ENCODE measurements around the gene CEBPG. TPM values are rescaled to one million over a fixed set of nuclear protein-coding genes. Genes with fewer than 3 reads are reported as not detected.

CEBPG gene
- total and polyA plus RNA-seq, 7 experiments from 2014 or later: 7.8 to 22.4 (median 17.7) TPM

DNA sequence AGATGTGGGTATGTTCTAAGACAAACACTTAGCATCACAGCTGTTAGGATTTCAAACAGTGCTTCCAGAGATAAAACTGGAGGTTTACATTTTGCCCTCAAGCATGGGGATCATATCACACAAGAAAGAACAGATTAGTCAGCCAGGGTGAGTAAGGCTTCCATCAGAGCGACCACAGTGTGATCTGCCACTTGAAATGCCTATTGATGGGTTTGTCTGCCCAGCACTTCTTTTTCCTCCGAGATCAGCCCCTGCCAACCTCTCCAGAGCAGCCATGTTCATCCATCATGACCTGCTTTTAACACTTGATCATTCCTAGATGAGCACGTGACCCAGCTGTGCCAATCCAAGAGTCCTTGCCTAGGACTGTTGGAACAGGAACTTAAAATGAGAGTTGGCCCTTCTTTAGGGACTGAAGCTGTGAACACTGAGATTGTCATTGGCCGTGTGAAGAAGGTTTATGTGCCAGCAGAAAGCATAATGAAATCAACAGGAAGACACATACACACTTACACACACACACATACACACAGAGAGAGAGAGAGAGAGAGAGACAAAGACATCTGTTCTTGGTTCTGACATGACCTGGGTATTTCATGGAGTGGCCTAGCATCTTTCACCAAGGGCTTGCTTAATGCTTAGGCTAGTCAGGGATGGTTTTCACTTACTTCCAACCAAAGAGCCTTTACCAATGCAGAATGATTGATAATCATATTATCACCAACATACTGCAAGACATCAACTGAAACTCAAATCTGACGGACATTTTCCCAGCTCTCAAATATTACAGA lies 5.2 kb upstream of the CEBPG start:
- CTCF ChIA-PET: interaction anchor here (0.7 kb wide), 1 partner anchor 38 kb away, joined by 3 read pairs; no protein-coding TSS in a partner anchor
- Mint-ChIP-seq H3K9me3 (no peaks in the 10 kb centered on the region), H3K4me3 (peak overlapping the region in 1 of 10 donors; percentile 0), H3K36me3 (no peaks in the 10 kb centered on the region), H3K27ac (no peak overlapping the region), H3K27me3 (peaks cover 0 to 32% (median 4%) of the 10 kb centered on the region in 5 donors), H3K4me1 (peaks cover 0 to 4% (median 1%) of the 10 kb centered on the region in 7 donors)
- ATAC-seq (no peak), DNase-seq (no peak)
- intact Hi-C loops (cut with micrococcal nuclease): no loop called here
- Histone ChIP-seq H3K27ac (ENCODE audit: low read depth, low read length) (no peak overlapping the region), H3K27me3 (ENCODE audit: control insufficient read depth in 2 of 2, insufficient read depth in 2 of 2, low read length in 2 of 2) (no peaks in the 10 kb centered on the region), H3K9me3 (ENCODE audit: control insufficient read depth in 2 of 3, low read length in 3 of 3) (no peaks in the 10 kb centered on the region), H3K36me3 (ENCODE audit: control insufficient read depth in 2 of 3, insufficient read depth in 3 of 3, low read length in 3 of 3) (no peaks in the 10 kb centered on the region), H3K4me1 (ENCODE audit: control insufficient read depth in 2 of 2, insufficient read depth in 2 of 2, low read length in 2 of 2) (no peaks in the 10 kb centered on the region), H3K4me3 (ENCODE audit: low read length) (no peak overlapping the region)
- POLR2A ChIA-PET: no interaction called here

DNA sequence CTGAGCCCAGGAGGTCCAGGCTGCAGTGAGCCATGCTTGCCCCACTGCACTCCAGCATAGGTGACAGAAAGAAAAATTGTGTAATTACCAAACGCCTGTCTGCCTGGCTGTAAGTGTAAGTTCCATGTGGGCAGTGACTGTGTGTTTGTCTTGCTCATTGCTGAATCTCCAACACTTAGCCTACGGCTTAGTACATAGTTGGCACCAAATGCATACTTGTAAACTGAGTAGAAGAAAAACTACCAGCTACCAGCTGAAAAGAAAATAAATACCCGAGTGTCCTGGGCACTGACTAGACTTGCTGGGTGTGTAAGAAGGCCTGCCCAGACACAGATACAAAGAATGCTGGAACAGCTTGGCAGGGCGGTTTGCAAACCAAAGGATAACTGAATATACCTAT lies 2.7 kb upstream of the CEBPG start:
- no peak overlapping the region for H3K4me3 ChIP-seq (ENCODE audit: low read length)
- H3K36me3 ChIP-seq (ENCODE audit: control insufficient read depth in 2 of 3, insufficient read depth in 3 of 3, low read length in 3 of 3): no peaks in the 10 kb centered on the region
- no peak overlapping the region for H3K27ac ChIP-seq (ENCODE audit: low read depth, low read length)
- H3K4me3 Mint-ChIP-seq: peak overlapping the region in 1 of 10 donors; percentile 19
- intact Hi-C loops (cut with micrococcal nuclease): loop anchor here (5.0 to 10.0 kb wide), 6 partner anchors 152 to 1307 kb away; partner anchors contain the start of genes ANKRD27 (in 1 of the 2), GPATCH1 (in 1 of the 2), PEPD (in 1 of the 2) and RGS9BP (in 1 of the 2)
- H3K9me3 ChIP-seq (ENCODE audit: control insufficient read depth in 2 of 3, low read length in 3 of 3): no peaks in the 10 kb centered on the region
- peaks cover 0 to 2% (median 0%) of the 10 kb centered on the region in 11 donors for H3K9me3 Mint-ChIP-seq
- peaks cover 12 to 14% of the 10 kb centered on the region in 2 donors for H3K4me1 ChIP-seq (ENCODE audit: control insufficient read depth in 2 of 2, insufficient read depth in 2 of 2, low read length in 2 of 2)
- H3K27me3 Mint-ChIP-seq: peaks cover 0 to 26% (median 0%) of the 10 kb centered on the region in 5 donors
- DNase-seq (no peak), ATAC-seq (no peak)
- no peak overlapping the region for H3K27ac Mint-ChIP-seq
- POLR2A ChIA-PET: no interaction called here
- peaks cover 17 to 21% (median 18%) of the 10 kb centered on the region in 7 donors for H3K4me1 Mint-ChIP-seq
- CTCF ChIA-PET: no interaction called here
- H3K27me3 ChIP-seq (ENCODE audit: control insufficient read depth in 2 of 2, insufficient read depth in 2 of 2, low read length in 2 of 2): no peaks in the 10 kb centered on the region
- H3K36me3 Mint-ChIP-seq: no peaks in the 10 kb centered on the region

DNA sequence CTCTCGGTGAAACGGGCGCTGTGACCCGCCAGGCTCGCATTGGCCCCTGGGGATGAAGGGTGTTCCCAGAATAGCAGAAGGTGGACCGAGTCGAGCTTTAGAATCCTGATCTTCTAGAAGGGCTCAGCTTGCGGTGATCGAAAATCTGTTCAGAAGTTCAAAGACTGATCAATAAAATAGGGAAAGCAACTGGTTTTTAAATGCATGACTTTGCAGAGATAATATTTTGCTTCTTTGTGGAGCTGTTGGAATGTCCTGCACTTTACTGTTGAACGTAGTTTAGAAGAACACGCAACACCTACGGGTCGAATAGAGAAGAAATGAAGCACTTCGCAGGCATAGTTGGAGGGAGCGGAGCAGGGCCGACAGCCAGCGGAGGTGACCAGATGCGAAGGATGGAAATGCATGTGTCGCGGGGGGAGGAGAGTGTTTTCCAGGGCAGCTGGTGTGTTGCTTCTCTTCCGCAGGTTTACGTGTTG lies 766 bp downstream of the CEBPG start:
- H3K27ac ChIP-seq (ENCODE audit: low read depth, low read length): peak overlapping the region; percentile 98
- Mint-ChIP-seq H3K4me1 (peaks cover 36 to 56% (median 52%) of the 10 kb centered on the region in 7 donors), H3K27me3 (no peaks in the 10 kb centered on the region), H3K27ac (peak overlapping the region; percentile 53 to 97 (median 74)), H3K36me3 (peaks cover 0 to 7% (median 5%) of the 10 kb centered on the region in 5 donors), H3K4me3 (peak overlapping the region; percentile 85 to 95 (median 92)), H3K9me3 (peaks cover 0 to 3% (median 0%) of the 10 kb centered on the region in 11 donors)
- CTCF ChIA-PET: interaction anchor here (0.7 to 1.1 kb wide), 3 partner anchors 10 to 214 kb away, joined by 3 read pairs; no protein-coding TSS in a partner anchor
- H3K4me1 ChIP-seq (ENCODE audit: control insufficient read depth in 2 of 2, insufficient read depth in 2 of 2, low read length in 2 of 2): peaks cover 16 to 19% of the 10 kb centered on the region in 2 donors
- intact Hi-C loops (cut with micrococcal nuclease): loop anchor here (1.0 to 10.0 kb wide), 7 partner anchors 147 to 1303 kb away; partner anchors contain the start of genes PEPD (in 2 of the 2), ANKRD27 (in 1 of the 2), GPATCH1 (in 1 of the 2) and RGS9BP (in 1 of the 2)
- peak overlapping the region; percentile 54 for H3K4me3 ChIP-seq (ENCODE audit: low read length)
- POLR2A ChIA-PET: interaction anchor here (0.6 to 2.9 kb wide), 7 partner anchors 8 to 242 kb away, joined by 3 to 24 read pairs (median 3); no protein-coding TSS in a partner anchor
- H3K9me3 ChIP-seq (ENCODE audit: control insufficient read depth in 2 of 3, low read length in 3 of 3): no peaks in the 10 kb centered on the region
- DNase-seq: peak in 2 of 9 donors; percentile 4 to 7
- H3K36me3 ChIP-seq (ENCODE audit: control insufficient read depth in 2 of 3, insufficient read depth in 3 of 3, low read length in 3 of 3): peaks cover 0 to 3% (median 2%) of the 10 kb centered on the region in 3 experiments
- H3K27me3 ChIP-seq (ENCODE audit: control insufficient read depth in 2 of 2, insufficient read depth in 2 of 2, low read length in 2 of 2): no peaks in the 10 kb centered on the region
- ATAC-seq: no peak

DNA sequence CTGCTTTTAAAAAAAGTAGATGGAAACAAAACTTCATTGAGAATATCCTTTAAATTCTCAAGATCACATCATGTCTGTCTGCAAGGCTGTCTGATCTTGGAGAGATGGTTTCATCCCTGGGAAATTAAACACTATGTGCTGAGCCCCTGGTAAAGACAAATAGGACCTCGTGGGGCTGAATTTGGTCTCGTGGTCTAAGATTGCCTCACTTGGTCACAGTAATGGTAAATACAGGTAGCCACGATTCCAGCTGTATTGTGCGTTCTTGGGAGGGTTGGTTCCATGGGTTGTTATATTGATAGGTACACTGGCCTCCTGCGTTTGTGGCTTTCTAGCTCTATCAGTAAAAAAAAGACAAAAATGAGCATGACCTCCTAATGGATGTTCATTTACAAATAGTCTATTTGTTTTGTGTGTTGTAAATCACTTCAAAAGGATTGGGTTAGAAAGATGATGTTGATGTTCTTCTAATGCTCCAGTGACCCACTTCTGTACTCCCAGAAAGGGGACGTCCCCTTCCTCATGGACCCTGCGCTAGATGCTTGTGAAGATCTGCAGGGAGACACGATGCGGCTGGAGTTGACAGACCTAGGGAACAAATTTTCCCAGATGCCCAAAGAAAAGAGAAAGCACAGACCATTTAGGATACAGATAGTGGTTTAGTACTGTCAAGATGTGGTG lies 1.8 kb downstream of the CEBPG start:
- ATAC-seq: no peak
- H3K4me1 Mint-ChIP-seq: peaks cover 36 to 65% (median 58%) of the 10 kb centered on the region in 7 donors
- H3K27ac Mint-ChIP-seq: peak overlapping the region in 8 of 9 donors; percentile 9 to 83 (median 66)
- no peak for DNase-seq
- H3K9me3 ChIP-seq (ENCODE audit: control insufficient read depth in 2 of 3, low read length in 3 of 3): no peaks in the 10 kb centered on the region
- H3K27me3 Mint-ChIP-seq: no peaks in the 10 kb centered on the region
- peak overlapping the region; percentile 7 for H3K4me3 ChIP-seq (ENCODE audit: low read length)
- peaks cover 16 to 19% of the 10 kb centered on the region in 2 donors for H3K4me1 ChIP-seq (ENCODE audit: control insufficient read depth in 2 of 2, insufficient read depth in 2 of 2, low read length in 2 of 2)
- peaks cover 0 to 16% (median 6%) of the 10 kb centered on the region in 5 donors for H3K36me3 Mint-ChIP-seq
- intact Hi-C loops (cut with micrococcal nuclease): loop anchor here (10.0 kb wide), 3 partner anchors 290 to 1030 kb away; partner anchors contain the start of genes ANKRD27 (in 1 of the 2), GPATCH1 (in 1 of the 2), RGS9BP (in 1 of the 2) and ZNF507 (in 1 of the 2)
- peak overlapping the region; percentile 98 for H3K27ac ChIP-seq (ENCODE audit: low read depth, low read length)
- peaks cover 0 to 3% (median 0%) of the 10 kb centered on the region in 11 donors for H3K9me3 Mint-ChIP-seq
- H3K36me3 ChIP-seq (ENCODE audit: control insufficient read depth in 2 of 3, insufficient read depth in 3 of 3, low read length in 3 of 3): peaks cover 0 to 9% (median 8%) of the 10 kb centered on the region in 3 experiments
- CTCF ChIA-PET: interaction anchor here (1.1 kb wide), 1 partner anchor 9 kb away, joined by 3 read pairs; no protein-coding TSS in a partner anchor
- no peaks in the 10 kb centered on the region for H3K27me3 ChIP-seq (ENCODE audit: control insufficient read depth in 2 of 2, insufficient read depth in 2 of 2, low read length in 2 of 2)
- POLR2A ChIA-PET: interaction anchor here (1.0 to 2.9 kb wide), 3 partner anchors 11 to 199 kb away, joined by 3 to 24 read pairs (median 3); no protein-coding TSS in a partner anchor
- H3K4me3 Mint-ChIP-seq: peak overlapping the region; percentile 77 to 95 (median 92)

DNA sequence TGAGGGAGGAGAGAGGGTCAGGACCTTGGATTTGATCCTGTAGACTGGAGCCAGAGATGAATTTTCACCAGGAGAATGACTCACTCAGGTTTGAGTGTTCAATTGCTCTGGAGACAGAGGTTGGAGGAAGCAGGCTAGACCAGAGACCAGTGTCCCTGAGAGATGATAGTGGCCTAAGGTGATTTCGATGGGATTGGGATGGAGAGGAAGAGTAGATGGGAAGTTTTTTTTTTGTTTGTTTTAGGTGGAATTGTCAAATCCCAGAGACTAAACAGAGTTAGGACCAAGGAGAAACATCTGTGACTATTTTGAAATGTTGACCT lies 2.3 kb downstream of the CEBPG start:
- Histone ChIP-seq H3K27me3 (ENCODE audit: control insufficient read depth in 2 of 2, insufficient read depth in 2 of 2, low read length in 2 of 2) (no peaks in the 10 kb centered on the region), H3K4me1 (ENCODE audit: control insufficient read depth in 2 of 2, insufficient read depth in 2 of 2, low read length in 2 of 2) (peaks cover 16 to 19% of the 10 kb centered on the region in 2 donors), H3K36me3 (ENCODE audit: control insufficient read depth in 2 of 3, insufficient read depth in 3 of 3, low read length in 3 of 3) (peaks cover 0 to 9% (median 8%) of the 10 kb centered on the region in 3 experiments), H3K9me3 (ENCODE audit: control insufficient read depth in 2 of 3, low read length in 3 of 3) (no peaks in the 10 kb centered on the region), H3K4me3 (ENCODE audit: low read length) (no peak overlapping the region), H3K27ac (ENCODE audit: low read depth, low read length) (no peak overlapping the region)
- Mint-ChIP-seq H3K4me3 (peak overlapping the region in 9 of 10 donors; percentile 17 to 95 (median 93)), H3K9me3 (peaks cover 0 to 3% (median 0%) of the 10 kb centered on the region in 11 donors), H3K36me3 (peaks cover 0 to 16% (median 6%) of the 10 kb centered on the region in 5 donors), H3K4me1 (peaks cover 37 to 66% (median 60%) of the 10 kb centered on the region in 7 donors), H3K27ac (peak overlapping the region in 7 of 9 donors; percentile 9 to 83 (median 63)), H3K27me3 (no peaks in the 10 kb centered on the region)
- no peak for DNase-seq
- ChIA-PET CTCF (no interaction called here), POLR2A (interaction anchor here (2.9 kb wide), 1 partner anchor 199 kb away, joined by 24 read pairs; no protein-coding TSS in a partner anchor)
- intact Hi-C loops (cut with micrococcal nuclease): loop anchor here (10.0 kb wide), 3 partner anchors 291 to 1031 kb away; partner anchors contain the start of genes ANKRD27 (in 1 of the 2), GPATCH1 (in 1 of the 2), RGS9BP (in 1 of the 2) and ZNF507 (in 1 of the 2)
- no peak for ATAC-seq

Data from naive thymus-derived CD4-positive, alpha-beta T cell (primary cell).